ENCODE data around the gene RPLP2.

Gene RPLP2

GRCh38 chr11:774873-775592 lies 34.7 kb upstream of the RPLP2 start:
- TF ChIP-seq POLR2AphosphoS5 (IDR thresholded peaks at IDR 0.05; ENCODE audit: low read depth, low read length) (no peak), TAF1 (IDR thresholded peaks at IDR 0.05; ENCODE audit: borderline replicate concordance, low read depth, low read length) (no peak), POLR2A (IDR thresholded peaks at IDR 0.05; ENCODE audit: low read depth, low read length) (no peak)
- DNase-seq (ENCODE audit: insufficient read length) (no peak), FAIRE-seq (no peak)

GRCh38 chr11:776263-776560 lies 33.6 kb upstream of the RPLP2 start:
- TF ChIP-seq POLR2A (IDR thresholded peaks at IDR 0.05; ENCODE audit: low read depth, low read length) (no peak), TAF1 (IDR thresholded peaks at IDR 0.05; ENCODE audit: borderline replicate concordance, low read depth, low read length) (no peak), POLR2AphosphoS5 (IDR thresholded peaks at IDR 0.05; ENCODE audit: low read depth, low read length) (no peak)
- FAIRE-seq (no peak), DNase-seq (ENCODE audit: insufficient read length) (no peak)

GRCh38 chr11:776561-777287 lies 33.0 kb upstream of the RPLP2 start:
- no peak for FAIRE-seq
- TF ChIP-seq POLR2AphosphoS5 (IDR thresholded peaks at IDR 0.05; ENCODE audit: low read depth, low read length) (0 out of 2 replicates have a peak, but pooled peaks have one; percentile 26), TAF1 (IDR thresholded peaks at IDR 0.05; ENCODE audit: borderline replicate concordance, low read depth, low read length) (no peak), POLR2A (IDR thresholded peaks at IDR 0.05; ENCODE audit: low read depth, low read length) (peak; percentile 44; the same call in 1 of the 2 replicates)
- DNase-seq (ENCODE audit: insufficient read length) = no peak

GRCh38 chr11:777288-778255 lies 32.2 kb upstream of the RPLP2 start, which contains the start of gene GATD1:
TSS of gene GATD1 (minus strand) at chr11:777487. CDS start at chr11:777462, 25 bp downstream.
- DNase-seq (ENCODE audit: insufficient read length) (peak; percentile 100), FAIRE-seq (peak; percentile 99)
- TF ChIP-seq TAF1 (IDR thresholded peaks at IDR 0.05; ENCODE audit: borderline replicate concordance, low read depth, low read length) (no peak; the same call in 1 of the 2 replicates), POLR2A (IDR thresholded peaks at IDR 0.05; ENCODE audit: low read depth, low read length) (peak; percentile 84; the same call in 1 of the 2 replicates), POLR2AphosphoS5 (IDR thresholded peaks at IDR 0.05; ENCODE audit: low read depth, low read length) (peak; percentile 78)

GRCh38 chr11:778976-779954 lies 30.5 kb upstream of the RPLP2 start:
- TF ChIP-seq TAF1 (IDR thresholded peaks at IDR 0.05; ENCODE audit: borderline replicate concordance, low read depth, low read length) (no peak), POLR2AphosphoS5 (IDR thresholded peaks at IDR 0.05; ENCODE audit: low read depth, low read length) (no peak)
- peak; percentile 24 for FAIRE-seq
- DNase-seq (ENCODE audit: insufficient read length) = no peak

- no peak for FAIRE-seq
- TF ChIP-seq POLR2A (IDR thresholded peaks at IDR 0.05; ENCODE audit: low read depth, low read length) (no peak), POLR2AphosphoS5 (IDR thresholded peaks at IDR 0.05; ENCODE audit: low read depth, low read length) (no peak), TAF1 (IDR thresholded peaks at IDR 0.05; ENCODE audit: borderline replicate concordance, low read depth, low read length) (no peak)
- DNase-seq (ENCODE audit: insufficient read length) = no peak
These were observed 29.7 kb upstream of the RPLP2 start for GRCh38 chr11:779955-780532.

GRCh38 chr11:782264-783174 lies 27.2 kb upstream of the RPLP2 start:
- DNase-seq (ENCODE audit: insufficient read length) = no peak
- no peak for FAIRE-seq
- TF ChIP-seq TAF1 (IDR thresholded peaks at IDR 0.05; ENCODE audit: borderline replicate concordance, low read depth, low read length) (no peak), POLR2AphosphoS5 (IDR thresholded peaks at IDR 0.05; ENCODE audit: low read depth, low read length) (no peak), POLR2A (IDR thresholded peaks at IDR 0.05; ENCODE audit: low read depth, low read length) (no peak)

- TF ChIP-seq POLR2AphosphoS5 (IDR thresholded peaks at IDR 0.05; ENCODE audit: low read depth, low read length) = no peak
- no peak for TF ChIP-seq POLR2A (IDR thresholded peaks at IDR 0.05; ENCODE audit: low read depth, low read length)
- no peak for TF ChIP-seq TAF1 (IDR thresholded peaks at IDR 0.05; ENCODE audit: borderline replicate concordance, low read depth, low read length)
- FAIRE-seq (no peak), DNase-seq (ENCODE audit: insufficient read length) (no peak)
These were observed 26.2 kb upstream of the RPLP2 start for GRCh38 chr11:783581-784015.

Measured in GM12892 (cell line).